KMS-11 (cell line): Measurements from ENCODE around the gene ZFAND3.
A peak's percentile ranks its signal among the peaks of the same experiment; 100 is the strongest.

ENCODE experiments used
- H2AFZ ChIP-seq: fragments of 200-600 bp; sonication (generic); 2 replicates; pipeline ENCODE4 v1.6.1; 2016; ENCODE audit warnings: antibody characterized with exemption, mixed run types, low read depth
- H3K27ac ChIP-seq: fragments of 200-600 bp; sonication (generic); 2 replicates; pipeline ENCODE4 v1.6.1; 2016; ENCODE audit warnings: mild to moderate bottlenecking, mixed run types
- H3K27me3 ChIP-seq: fragments of 200-600 bp; sonication (generic); 2 replicates; pipeline ENCODE4 v1.6.1; 2017; ENCODE audit warnings: mild to moderate bottlenecking, low read depth, mixed run types, moderate library complexity; ENCODE audit not compliant: insufficient read depth
- H3K36me3 ChIP-seq: fragments of 200-600 bp; sonication (generic); 2 replicates; pipeline ENCODE4 v1.6.1; 2017; ENCODE audit warnings: mild to moderate bottlenecking, mixed run types; ENCODE audit not compliant: insufficient read depth
- H3K4me1 ChIP-seq: fragments of 200-600 bp; sonication (generic); 2 replicates; pipeline ENCODE4 v1.6.1; 2016; ENCODE audit warnings: mild to moderate bottlenecking, low read depth, mixed run types; ENCODE audit not compliant: poor library complexity, severe bottlenecking
- H3K4me2 ChIP-seq: fragments of 200-600 bp; sonication (generic); 2 replicates; pipeline ENCODE4 v1.7.0; 2016; ENCODE audit warnings: mild to moderate bottlenecking, mixed run types
- H3K4me3 ChIP-seq: fragments of 200-600 bp; sonication (generic); IDR thresholded peaks from 2 replicates; pipeline ENCODE4 v1.6.1; 2017; ENCODE audit warnings: low read depth, low read length, mixed read lengths; ENCODE audit not compliant: insufficient read depth
- H3K79me2 ChIP-seq: fragments of 200-600 bp; sonication (generic); 2 replicates; pipeline ENCODE4 v1.6.1; 2016; ENCODE audit warnings: low read depth, mixed run types; ENCODE audit not compliant: insufficient read depth
- H3K9ac ChIP-seq: fragments of 200-600 bp; sonication (generic); 2 replicates; pipeline ENCODE4 v1.6.1; 2016; ENCODE audit warnings: mild to moderate bottlenecking, mixed run types
- H4K20me1 ChIP-seq: fragments of 200-600 bp; sonication (generic); 2 replicates; pipeline ENCODE4 v1.6.1; 2016; ENCODE audit warnings: mild to moderate bottlenecking, mixed run types; ENCODE audit not compliant: insufficient read depth
- CTCF ChIP-seq: fragments of 200-600 bp; sonication (generic); conservative IDR thresholded peaks from 2 replicates; pipeline ENCODE4 v1.6.1; 2017; ENCODE audit warnings: low read depth, mild to moderate bottlenecking, antibody characterized with exemption, low read length, moderate library complexity, mixed read lengths

ZFAND3 gene

GRCh38 chr6:37800703-37801604 lies 18.6 kb upstream of the ZFAND3 start:
- peaks cover 7% of the 10 kb centered on the region for H3K4me1 ChIP-seq
- H2AFZ ChIP-seq, result no peak overlapping the region
- no peak overlapping the region for H3K4me2 ChIP-seq
- no peak overlapping the region for H3K4me3 ChIP-seq
- no peaks in the 10 kb centered on the region for H3K36me3 ChIP-seq
- H4K20me1 ChIP-seq, result no peaks in the 10 kb centered on the region
- TF ChIP-seq CTCF, result no peak
- no peaks in the 10 kb centered on the region for H3K27me3 ChIP-seq
- no peaks in the 10 kb centered on the region for H3K79me2 ChIP-seq
- H3K9ac ChIP-seq, result no peak overlapping the region
- H3K27ac ChIP-seq, result no peak overlapping the region

GRCh38 chr6:37801605-37801940 lies 18.0 kb upstream of the ZFAND3 start:
- Histone ChIP-seq H2AFZ (no peak overlapping the region), H3K4me2 (no peak overlapping the region), H3K79me2 (no peaks in the 10 kb centered on the region), H3K4me1 (peaks cover 7% of the 10 kb centered on the region), H3K27ac (no peak overlapping the region), H3K27me3 (no peaks in the 10 kb centered on the region), H3K4me3 (no peak overlapping the region), H3K36me3 (no peaks in the 10 kb centered on the region), H4K20me1 (no peaks in the 10 kb centered on the region), H3K9ac (no peak overlapping the region)
- TF ChIP-seq CTCF, result no peak

- H4K20me1 ChIP-seq, result no peaks in the 10 kb centered on the region
- H3K4me3 ChIP-seq, result no peak overlapping the region
- no peak overlapping the region for H3K27ac ChIP-seq
- no peak overlapping the region for H3K4me2 ChIP-seq
- no peaks in the 10 kb centered on the region for H3K36me3 ChIP-seq
- TF ChIP-seq CTCF, result no peak
- no peaks in the 10 kb centered on the region for H3K79me2 ChIP-seq
- H3K27me3 ChIP-seq, result no peaks in the 10 kb centered on the region
- H2AFZ ChIP-seq, result no peak overlapping the region
- H3K4me1 ChIP-seq, result peaks cover 7% of the 10 kb centered on the region
- no peak overlapping the region for H3K9ac ChIP-seq
Measured at GRCh38 chr6:37802810-37803209, 16.7 kb upstream of the ZFAND3 start.

- Histone ChIP-seq H3K4me2 (peak overlapping the region; percentile 34; the same call in 1 of the 2 replicates), H2AFZ (peak overlapping the region; percentile 13; the same call in 1 of the 2 replicates), H3K9ac (no peak overlapping the region), H3K36me3 (no peaks in the 10 kb centered on the region), H3K27me3 (no peaks in the 10 kb centered on the region), H3K4me3 (no peak overlapping the region), H3K4me1 (peaks cover 7% of the 10 kb centered on the region), H3K79me2 (no peaks in the 10 kb centered on the region), H3K27ac (no peak overlapping the region), H4K20me1 (no peaks in the 10 kb centered on the region)
- no peak for TF ChIP-seq CTCF
Measured at GRCh38 chr6:37804586-37804985, 14.9 kb upstream of the ZFAND3 start.
